Activated naive CD4-positive, alpha-beta T cell treated with anti-CD3 and anti-CD28 coated beads, Interleukin-2, amount 50 U/mL, for 72 hours (primary cell): ENCODE measurements around the gene PTPRD. TPM values are rescaled to one million over a fixed set of nuclear protein-coding genes. Genes with fewer than 3 reads are reported as not detected.
"Not testable (repeated sequence)": the region's sequence is repeated elsewhere in the genome, so short reads cannot be mapped to it uniquely, and the experiment has no call there.

ENCODE experiments used
- ATAC-seq, 2 donors: fragments of 150-1000 bp; cut with Tn5 transposase; 2 replicates each; pipeline ENCODE4 v1.10.0; 2021; ENCODE audit warnings: mild to moderate bottlenecking in 2 of 2, moderate library complexity in 2 of 2
- DNase-seq, 2 donors: peaks; one replicate each; pipeline ENCODE4 v3.0.0; 2021 to 2022; ENCODE audit warnings: low spot score in 2 of 2
- H3K27ac Mint-ChIP-seq, 2 donors: one replicate each; pipeline ENCODE4 v1.8.0; 2022; ENCODE audit warnings: mild to moderate bottlenecking in 2 of 2, mixed read lengths in 2 of 2
- H3K36me3 Mint-ChIP-seq, 2 donors: one replicate each; pipeline ENCODE4 v1.8.0; 2022; ENCODE audit warnings: mixed read lengths in 2 of 2
- H3K9me3 Mint-ChIP-seq, 2 donors: one replicate each; pipeline ENCODE4 v1.8.0; 2022; ENCODE audit warnings: mixed read lengths in 2 of 2
- total RNA-seq, 2 donors: library from RNA; stranded (reverse); gene quantifications; one replicate each; pipeline ENCODE4 v1.2.3, GENCODE V29; 2022

PTPRD gene
- total RNA-seq, 2 donors from 2014 or later, result not detected

DNA sequence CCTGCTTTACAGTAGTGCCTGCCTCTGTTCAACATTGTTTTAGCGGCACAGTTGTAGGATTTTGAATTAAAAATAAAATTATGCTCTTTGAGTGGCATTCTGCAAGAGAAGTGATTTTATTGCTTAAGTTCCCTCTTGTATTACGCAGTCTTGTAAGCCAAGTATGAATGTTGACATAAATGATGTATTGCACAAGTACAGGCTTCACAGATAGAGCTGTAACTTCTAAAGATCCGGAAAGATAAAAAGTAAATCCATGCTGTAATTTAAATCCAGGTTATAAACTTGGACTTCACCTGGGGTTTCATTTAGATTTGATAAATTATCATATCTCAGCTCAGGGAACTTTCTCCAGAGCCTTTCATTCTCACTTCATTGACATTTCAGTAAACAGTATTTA is 1114.7 kb downstream of the PTPRD start:
- H3K9me3 Mint-ChIP-seq, result peaks cover 28% of the 10 kb centered on the region in 2 donors
- ATAC-seq (no peak), DNase-seq (no peak)
- no peak overlapping the region for H3K27ac Mint-ChIP-seq
- peaks cover 0 to 5% of the 10 kb centered on the region in 2 donors for H3K36me3 Mint-ChIP-seq

- Mint-ChIP-seq H3K36me3 (peaks cover 0 to 5% of the 10 kb centered on the region in 2 donors), H3K27ac (no peak overlapping the region), H3K9me3 (peaks cover 35% of the 10 kb centered on the region in 2 donors)
- DNase-seq (no peak), ATAC-seq (no peak)
Measured at GRCh38 chr9:9494336-9494735, 1118.5 kb downstream of the PTPRD start.

DNA sequence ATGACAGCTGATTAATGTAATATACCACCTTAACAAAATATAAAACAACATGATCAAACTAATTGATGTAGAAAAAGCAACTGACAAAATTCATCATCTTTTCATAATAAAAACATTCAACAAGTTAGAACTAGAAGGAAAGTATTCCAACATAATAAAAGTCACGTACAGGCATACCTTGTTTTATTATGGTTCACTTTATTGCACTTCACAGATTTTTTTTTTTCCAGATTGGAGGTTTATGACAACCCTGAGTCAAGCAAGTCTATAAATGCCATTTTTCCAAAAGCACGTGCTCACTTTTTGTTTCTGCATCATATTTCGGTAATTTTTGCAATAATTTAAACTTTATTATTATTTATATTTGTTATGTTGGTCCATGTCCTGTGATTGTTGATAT is 1120.3 kb downstream of the PTPRD start:
- Mint-ChIP-seq H3K9me3 (peaks cover 33 to 38% of the 10 kb centered on the region in 2 donors), H3K27ac (no peak overlapping the region), H3K36me3 (peaks cover 0 to 5% of the 10 kb centered on the region in 2 donors)
- ATAC-seq, result no peak
- DNase-seq, result no peak

DNA sequence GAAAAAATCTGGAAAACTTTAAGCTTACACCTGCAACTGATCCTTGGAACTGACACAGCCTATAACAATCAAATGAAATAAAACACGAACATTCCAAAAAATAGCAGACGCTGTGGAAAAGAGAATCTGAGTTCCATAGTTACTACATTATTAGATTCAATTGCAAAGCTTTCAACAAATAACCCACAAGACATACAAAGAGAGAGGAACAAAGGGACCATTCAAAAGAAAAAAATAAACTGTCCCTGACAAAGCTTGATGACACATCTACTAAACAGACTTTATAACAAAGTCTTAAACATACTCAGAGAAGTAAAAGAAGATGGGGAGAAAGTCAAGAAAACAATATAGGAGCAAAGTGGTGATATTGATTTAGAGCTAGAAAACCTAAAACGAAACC is 1123.6 kb downstream of the PTPRD start:
- Mint-ChIP-seq H3K27ac (no peak overlapping the region), H3K36me3 (peaks cover 3 to 4% of the 10 kb centered on the region in 2 donors), H3K9me3 (peaks cover 21 to 26% of the 10 kb centered on the region in 2 donors)
- no peak for DNase-seq
- ATAC-seq, result no peak

DNA sequence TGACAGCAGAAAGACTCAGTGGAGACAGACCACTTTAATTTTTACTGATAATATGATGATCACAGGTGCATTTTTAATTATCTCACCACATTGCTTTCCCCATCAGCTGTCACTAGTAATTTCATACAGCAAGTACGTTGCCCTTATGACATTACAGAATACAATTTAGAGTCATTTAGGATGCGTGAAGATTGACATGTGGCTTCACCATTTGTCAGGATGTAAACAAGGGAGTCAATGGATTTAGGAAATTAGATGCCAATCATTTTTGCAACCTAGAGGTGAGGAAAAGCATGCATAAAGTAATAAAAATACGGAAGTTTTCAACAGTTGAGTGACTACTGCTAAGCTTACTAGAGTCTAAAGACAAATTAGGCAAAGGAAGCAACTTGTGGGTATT is 1129.6 kb downstream of the PTPRD start:
- Mint-ChIP-seq H3K27ac (no peak overlapping the region), H3K36me3 (peaks cover 0 to 4% of the 10 kb centered on the region in 2 donors), H3K9me3 (peaks cover 5 to 7% of the 10 kb centered on the region in 2 donors)
- ATAC-seq (no peak), DNase-seq (no peak)

GRCh38 chr9:9478741-9479140 is 1134.1 kb downstream of the PTPRD start:
- DNase-seq (no peak), ATAC-seq (no peak)

DNA sequence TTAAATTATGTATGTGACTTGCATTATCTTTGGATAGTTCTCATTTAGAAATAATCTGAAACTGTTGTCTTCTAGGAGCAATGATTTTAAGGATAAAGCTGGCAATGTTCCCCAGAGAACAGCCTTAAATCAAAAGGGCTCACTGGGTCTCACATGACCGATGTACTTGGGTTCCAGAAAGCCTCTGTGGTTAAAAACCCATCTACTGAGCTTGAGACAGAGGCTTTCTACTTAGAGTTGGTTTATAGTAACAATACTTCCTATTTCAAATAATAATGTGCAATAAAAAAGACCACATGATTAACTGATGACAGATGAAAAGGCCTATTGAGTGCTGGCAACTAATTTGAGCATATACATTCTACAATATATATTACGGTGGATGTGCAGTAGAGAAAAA is 1143.5 kb downstream of the PTPRD start:
- DNase-seq (no peak), ATAC-seq (no peak)
- H3K27ac Mint-ChIP-seq, result no peak overlapping the region
- H3K36me3 Mint-ChIP-seq, result no peaks in the 10 kb centered on the region
- peaks cover 0 to 9% of the 10 kb centered on the region in 2 donors for H3K9me3 Mint-ChIP-seq

More at GRCh38 chr9:9478741-9479140, 1134.1 kb downstream of the PTPRD start:
- H3K9me3 Mint-ChIP-seq, result peaks cover 0 to 3% of the 10 kb centered on the region in 2 donors
- H3K36me3 Mint-ChIP-seq, result no peaks in the 10 kb centered on the region
- no peak overlapping the region for H3K27ac Mint-ChIP-seq

DNA sequence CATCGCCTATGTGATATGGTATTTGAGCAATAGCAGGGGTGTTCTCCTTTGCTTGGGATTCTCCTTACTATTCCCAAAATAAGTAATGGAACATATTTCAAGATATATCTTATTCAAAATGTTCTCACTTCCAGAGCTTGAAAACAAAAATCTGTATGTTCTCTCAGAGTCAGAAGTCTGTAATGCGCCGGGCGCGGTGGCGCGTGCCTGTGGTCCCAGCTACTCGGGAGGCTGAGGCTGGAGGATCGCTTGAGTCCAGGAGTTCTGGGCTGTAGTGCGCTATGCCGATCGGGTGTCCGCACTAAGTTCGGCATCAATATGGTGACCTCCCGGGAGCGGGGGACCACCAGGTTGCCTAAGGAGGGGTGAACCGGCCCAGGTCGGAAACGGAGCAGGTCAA is 1170.9 kb downstream of the PTPRD start:
- H3K27ac Mint-ChIP-seq, DNase-seq, H3K36me3 Mint-ChIP-seq, ATAC-seq: not testable (repeated sequence)
- H3K9me3 Mint-ChIP-seq, result peaks cover 5 to 16% of the 10 kb centered on the region in 2 donors

- Mint-ChIP-seq H3K27ac (no peak overlapping the region), H3K36me3 (no peaks in the 10 kb centered on the region), H3K9me3 (peaks cover 0 to 15% of the 10 kb centered on the region in 2 donors)
- ATAC-seq (no peak), DNase-seq (no peak)
Measured at GRCh38 chr9:9437641-9438040, 1175.2 kb downstream of the PTPRD start.

- H3K27ac Mint-ChIP-seq, DNase-seq, H3K36me3 Mint-ChIP-seq, ATAC-seq: not testable (repeated sequence)
- H3K9me3 Mint-ChIP-seq, result peaks cover 7 to 10% of the 10 kb centered on the region in 2 donors
Measured at GRCh38 chr9:9426454-9426853, 1186.3 kb downstream of the PTPRD start.

DNA sequence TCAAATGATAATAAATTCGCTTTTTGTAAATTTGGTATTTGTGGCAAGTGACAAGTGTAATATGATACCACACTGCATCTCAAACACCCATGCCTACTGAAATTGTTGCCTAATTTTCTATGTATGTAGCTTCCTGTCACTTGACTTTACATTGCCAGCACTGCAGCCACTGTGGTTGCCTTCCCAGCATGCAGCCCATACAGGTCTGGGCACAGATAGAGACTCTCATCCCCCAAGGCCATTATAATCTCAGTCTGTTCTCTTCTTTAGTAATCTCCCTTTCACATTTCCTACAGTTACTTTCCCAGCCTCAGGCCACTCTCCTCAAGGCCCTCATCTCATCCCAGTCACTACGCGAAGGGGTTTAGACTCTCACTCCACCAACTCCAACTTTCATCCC is 1200.6 kb downstream of the PTPRD start:
- no peak overlapping the region for H3K27ac Mint-ChIP-seq
- no peak for ATAC-seq
- peaks cover 4 to 11% of the 10 kb centered on the region in 2 donors for H3K9me3 Mint-ChIP-seq
- DNase-seq, result no peak
- no peaks in the 10 kb centered on the region for H3K36me3 Mint-ChIP-seq

GRCh38 chr9:9410736-9411135 is 1202.1 kb downstream of the PTPRD start:
- Mint-ChIP-seq H3K36me3 (no peaks in the 10 kb centered on the region), H3K9me3 (peaks cover 4 to 7% of the 10 kb centered on the region in 2 donors), H3K27ac (no peak overlapping the region)
- no peak for DNase-seq
- ATAC-seq, result no peak

- Mint-ChIP-seq H3K36me3 (no peaks in the 10 kb centered on the region), H3K27ac (no peak overlapping the region), H3K9me3 (peaks cover 5 to 21% of the 10 kb centered on the region in 2 donors)
- DNase-seq (no peak), ATAC-seq (no peak)
Measured at GRCh38 chr9:9399982-9400381, 1212.8 kb downstream of the PTPRD start.

DNA sequence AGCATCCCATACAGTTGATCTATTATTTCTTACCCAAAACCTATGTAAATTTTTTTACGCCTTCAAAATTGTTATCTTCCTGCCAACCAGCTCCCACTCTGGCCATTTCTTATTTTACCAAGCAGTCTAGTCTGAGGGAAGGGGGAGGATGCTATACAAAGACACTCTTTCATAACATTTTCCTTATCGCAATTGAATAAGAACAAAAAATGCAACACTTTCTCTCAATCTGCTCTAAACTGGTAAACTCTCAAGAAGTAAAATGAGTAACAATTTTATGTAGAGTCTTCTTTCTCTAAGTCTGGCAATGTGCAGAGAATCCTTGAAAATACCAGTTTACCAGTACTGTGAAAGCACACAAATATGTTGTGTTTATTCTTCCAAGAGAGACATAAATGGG is 1216.3 kb downstream of the PTPRD start:
- Mint-ChIP-seq H3K36me3 (no peaks in the 10 kb centered on the region), H3K9me3 (peaks cover 0 to 12% of the 10 kb centered on the region in 2 donors), H3K27ac (no peak overlapping the region)
- ATAC-seq, result no peak
- DNase-seq, result no peak

- Mint-ChIP-seq H3K27ac (no peak overlapping the region), H3K36me3 (no peaks in the 10 kb centered on the region)
- ATAC-seq, result no peak
Measured at GRCh38 chr9:9395539-9395938, 1217.3 kb downstream of the PTPRD start.

DNA sequence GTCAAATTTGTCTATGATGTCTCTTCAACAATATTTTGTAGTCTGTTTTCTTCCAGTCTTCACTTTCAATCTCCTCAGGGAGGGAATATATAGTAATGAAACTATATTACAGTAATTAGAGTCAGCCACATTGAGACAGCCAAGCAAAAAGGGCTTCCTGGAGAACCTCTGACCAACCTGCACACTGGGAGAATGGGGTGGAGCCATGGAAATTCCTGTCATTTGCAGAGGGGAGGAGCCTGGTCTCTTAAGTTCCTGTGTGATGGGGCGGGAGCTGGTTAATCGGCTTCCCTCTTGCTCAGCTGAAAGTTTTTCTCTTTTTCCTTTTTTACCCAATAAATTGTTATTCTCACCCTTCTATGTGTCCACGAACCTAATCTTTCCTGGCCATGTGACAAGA is 1220.0 kb downstream of the PTPRD start:
- H3K27ac Mint-ChIP-seq, result no peak overlapping the region

More at GRCh38 chr9:9395539-9395938, 1217.3 kb downstream of the PTPRD start:
- DNase-seq, result no peak
- H3K9me3 Mint-ChIP-seq, result peaks cover 0 to 11% of the 10 kb centered on the region in 2 donors

DNA sequence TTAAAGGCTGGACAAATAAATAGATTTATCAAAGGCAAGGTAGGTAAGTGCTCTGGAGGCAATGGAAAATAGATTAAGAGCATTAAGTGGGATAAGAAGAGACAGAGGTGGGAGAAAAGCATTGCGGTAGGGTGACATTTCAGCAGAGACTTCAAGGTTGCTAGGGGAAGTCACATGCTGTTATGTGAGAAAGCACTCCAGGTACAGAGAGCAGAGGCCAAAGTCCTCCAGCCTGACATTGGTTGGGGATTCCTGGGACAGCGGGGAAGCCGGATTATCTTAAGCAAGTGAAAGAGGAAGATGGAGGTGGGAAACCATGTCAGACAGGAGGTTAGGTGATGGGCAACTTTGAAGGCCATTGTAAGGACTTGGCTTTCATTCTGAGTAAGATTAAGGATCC is 1222.9 kb downstream of the PTPRD start:
- no peak for ATAC-seq
- Mint-ChIP-seq H3K27ac (no peak overlapping the region), H3K9me3 (peaks cover 5 to 12% of the 10 kb centered on the region in 2 donors), H3K36me3 (no peaks in the 10 kb centered on the region)
- DNase-seq, result no peak

More for the DNA sequence above, 1220.0 kb downstream of the PTPRD start:
- DNase-seq, result no peak
- Mint-ChIP-seq H3K36me3 (no peaks in the 10 kb centered on the region), H3K9me3 (peaks cover 8 to 11% of the 10 kb centered on the region in 2 donors)
- no peak for ATAC-seq

GRCh38 chr9:9387511-9388115 is 1225.2 kb downstream of the PTPRD start:
- DNase-seq, result no peak
- H3K36me3 Mint-ChIP-seq, result no peaks in the 10 kb centered on the region
- peaks cover 0 to 12% of the 10 kb centered on the region in 2 donors for H3K9me3 Mint-ChIP-seq
- ATAC-seq, result no peak
- no peak overlapping the region for H3K27ac Mint-ChIP-seq
